Loucy (cell line): ENCODE measurements around the gene ITGA6.
A peak's percentile ranks its signal among the peaks of the same experiment; 100 is the strongest.

Source experiments
- H2AFZ ChIP-seq: fragments of 200-600 bp; sonication (generic); 2 replicates; pipeline ENCODE4 v1.6.0; 2016; ENCODE audit warnings: antibody characterized with exemption, mild to moderate bottlenecking, low read length, moderate library complexity
- H3F3A ChIP-seq: fragments of 200-600 bp; 2 replicates; pipeline ENCODE4 v1.6.0; 2016; ENCODE audit warnings: antibody characterized with exemption, low read depth, mild to moderate bottlenecking
- H3K27me3 ChIP-seq: fragments of 200-600 bp; sonication (generic); 2 replicates; pipeline ENCODE4 v1.6.1; 2014; ENCODE audit warnings: low read length, mild to moderate bottlenecking; ENCODE audit not compliant: insufficient read depth, poor library complexity, severe bottlenecking
- H3K36me3 ChIP-seq: fragments of 200-600 bp; sonication (generic); 2 replicates; pipeline ENCODE4 v1.6.1; 2016; ENCODE audit warnings: low read length; ENCODE audit not compliant: insufficient read depth
- H3K4me1 ChIP-seq: fragments of 200-600 bp; sonication (generic); 2 replicates; pipeline ENCODE4 v1.5.1; 2014; ENCODE audit warnings: low read length, mild to moderate bottlenecking; ENCODE audit not compliant: insufficient read depth, poor library complexity, severe bottlenecking
- H3K4me2 ChIP-seq: fragments of 200-600 bp; sonication (generic); 2 replicates; pipeline ENCODE4 v1.6.0; 2014; ENCODE audit warnings: antibody characterized with exemption, low read length, low read depth, mild to moderate bottlenecking; ENCODE audit not compliant: poor library complexity, severe bottlenecking
- H3K4me3 ChIP-seq: fragments of 200-600 bp; sonication (generic); 2 replicates; pipeline ENCODE4 v1.5.1; 2014; ENCODE audit warnings: low read length, mild to moderate bottlenecking, mixed read lengths; ENCODE audit not compliant: poor library complexity, severe bottlenecking
- H3K79me2 ChIP-seq: fragments of 200-600 bp; sonication (generic); 2 replicates; pipeline ENCODE4 v1.6.1; 2014; ENCODE audit warnings: low read length; ENCODE audit not compliant: insufficient read depth
- H3K9ac ChIP-seq: fragments of 200-600 bp; sonication (generic); 2 replicates; pipeline ENCODE4 v1.6.0; 2014; ENCODE audit warnings: mild to moderate bottlenecking, low read depth, low read length, moderate library complexity; ENCODE audit not compliant: poor library complexity, severe bottlenecking
- H3K9me2 ChIP-seq: fragments of 200-600 bp; sonication (generic); replicated peaks from 2 replicates; pipeline ENCODE4 v1.6.1; 2016; ENCODE audit warnings: low read depth, low read length, mixed read lengths
- H3K9me3 ChIP-seq: fragments of 200-600 bp; sonication (generic); 2 replicates; pipeline ENCODE4 v1.6.1; 2014; ENCODE audit warnings: mild to moderate bottlenecking, antibody characterized with exemption, low read length, low read depth; ENCODE audit not compliant: insufficient read depth
- H4K20me1 ChIP-seq: fragments of 200-600 bp; sonication (generic); 2 replicates; pipeline ENCODE4 v1.6.0; 2014; ENCODE audit warnings: antibody characterized with exemption, low read length, mild to moderate bottlenecking; ENCODE audit not compliant: insufficient read depth, poor library complexity, severe bottlenecking
- CTCF ChIP-seq: fragments of 200-600 bp; sonication (generic); conservative IDR thresholded peaks from 2 replicates; pipeline ENCODE4 v1.5.1; 2014; ENCODE audit warnings: mild to moderate bottlenecking, antibody characterized with exemption, low read length
- EZH2phosphoT487 ChIP-seq: fragments of 200-600 bp; IDR thresholded peaks from 2 replicates; pipeline ENCODE4 v1.6.1; 2018; ENCODE audit warnings: antibody characterized with exemption, mild to moderate bottlenecking, moderate library complexity, borderline replicate concordance

ITGA6 gene

GRCh38 chr2:172427256-172427989 is at the start of gene ITGA6:
Gene ITGA6, plus strand, starts transcription at chr2:172427586.
- peaks cover 67% of the 10 kb centered on the region for H3K4me1 ChIP-seq

GRCh38 chr2:172380436-172381274 is 46.7 kb upstream of the ITGA6 start:
- no peaks in the 10 kb centered on the region for H3F3A ChIP-seq
- no peaks in the 10 kb centered on the region for H3K79me2 ChIP-seq
- H3K4me3 ChIP-seq, result no peak overlapping the region
- H3K4me1 ChIP-seq, result peaks cover 21% of the 10 kb centered on the region
- H3K9ac ChIP-seq, result no peak overlapping the region
- no peaks in the 10 kb centered on the region for H4K20me1 ChIP-seq
- H2AFZ ChIP-seq, result no peak overlapping the region; the same call in 1 of the 2 replicates
- H3K27me3 ChIP-seq, result no peaks in the 10 kb centered on the region
- TF ChIP-seq EZH2phosphoT487 (no peak), CTCF (no peak)
- no peaks in the 10 kb centered on the region for H3K36me3 ChIP-seq
- H3K9me3 ChIP-seq, result no peaks in the 10 kb centered on the region; the same call in 1 of the 2 replicates
- no peak overlapping the region for H3K4me2 ChIP-seq
- H3K9me2 ChIP-seq, result no peaks in the 10 kb centered on the region

More at GRCh38 chr2:172427256-172427989, at the start of gene ITGA6:
- no peaks in the 10 kb centered on the region for H3K27me3 ChIP-seq
- no peaks in the 10 kb centered on the region for H3K9me2 ChIP-seq
- peak within 1 kb of the TSS; percentile 78 for H3K9ac ChIP-seq
- H3K79me2 ChIP-seq, result peaks cover 43% of the 10 kb centered on the region
- H3K36me3 ChIP-seq, result no peaks in the 10 kb centered on the region
- no peaks in the 10 kb centered on the region for H3K9me3 ChIP-seq
- H2AFZ ChIP-seq, result peak within 1 kb of the TSS; percentile 86
- H3F3A ChIP-seq, result 0 out of 2 replicates have a peak, but pooled peaks cover 4% of the 10 kb centered on the region
- peak within 1 kb of the TSS; percentile 90 for H3K4me3 ChIP-seq
- H3K4me2 ChIP-seq, result peak within 1 kb of the TSS; percentile 87
- no peak for TF ChIP-seq EZH2phosphoT487
- 0 out of 2 replicates have a peak, but pooled peaks have one; percentile 8 for TF ChIP-seq CTCF
- H4K20me1 ChIP-seq, result peaks cover 37% of the 10 kb centered on the region

GRCh38 chr2:172381275-172382027 is 45.9 kb upstream of the ITGA6 start:
- Histone ChIP-seq H3K9me2 (no peaks in the 10 kb centered on the region), H3K36me3 (no peaks in the 10 kb centered on the region), H4K20me1 (no peaks in the 10 kb centered on the region), H2AFZ (no peak overlapping the region), H3K9me3 (no peaks in the 10 kb centered on the region; the same call in 1 of the 2 replicates), H3K9ac (no peak overlapping the region), H3K4me3 (no peak overlapping the region), H3K4me1 (peaks cover 21% of the 10 kb centered on the region), H3K27me3 (no peaks in the 10 kb centered on the region), H3K4me2 (no peak overlapping the region), H3F3A (no peaks in the 10 kb centered on the region), H3K79me2 (no peaks in the 10 kb centered on the region)
- TF ChIP-seq EZH2phosphoT487 (no peak), CTCF (no peak)
